ENCODE data around the gene ISM2. TPM values are rescaled to one million over a fixed set of nuclear protein-coding genes. Genes with fewer than 3 reads are reported as not detected.
A peak's percentile ranks its signal among the peaks of the same experiment; 100 is the strongest.

Gene ISM2
- total and polyA plus RNA-seq, 4 donors = 1.8 to 6.1 (median 3.8) TPM

GRCh38 chr14:77509366-77509765, 10.8 kb upstream of the ISM2 start:
- Histone ChIP-seq H3K27ac (ENCODE audit: low read depth, low read length) (no peak overlapping the region), H3K27me3 (ENCODE audit: control insufficient read depth, insufficient read depth, low read length) (no peaks in the 10 kb centered on the region), H3K4me3 (ENCODE audit: low read depth, low read length) (no peak overlapping the region), H3K4me1 (ENCODE audit: control insufficient read depth, insufficient read depth, low read length) (no peaks in the 10 kb centered on the region), H3K36me3 (ENCODE audit: control insufficient read depth, insufficient read depth, low read length) (peaks cover 3% of the 10 kb centered on the region), H3K9me3 (ENCODE audit: control insufficient read depth, insufficient read depth, low read length) (no peaks in the 10 kb centered on the region)
- no peak for DNase-seq (ENCODE audit: low read depth in 4 of 6, low spot score in 6 of 6)
- no CpG with 5 or more reads among the region's 4 CpGs for WGBS (ENCODE audit: insufficient coverage)

GRCh38 chr14:77508876-77509275, 10.3 kb upstream of the ISM2 start:
- Histone ChIP-seq H3K9me3 (ENCODE audit: control insufficient read depth, insufficient read depth, low read length) (no peaks in the 10 kb centered on the region), H3K27ac (ENCODE audit: low read depth, low read length) (no peak overlapping the region), H3K4me1 (ENCODE audit: control insufficient read depth, insufficient read depth, low read length) (no peaks in the 10 kb centered on the region), H3K36me3 (ENCODE audit: control insufficient read depth, insufficient read depth, low read length) (peaks cover 3% of the 10 kb centered on the region), H3K4me3 (ENCODE audit: low read depth, low read length) (no peak overlapping the region), H3K27me3 (ENCODE audit: control insufficient read depth, insufficient read depth, low read length) (no peaks in the 10 kb centered on the region)
- 100% methylated on average over 1 of the region's 3 CpGs for WGBS (ENCODE audit: insufficient coverage)
- DNase-seq (ENCODE audit: low read depth in 4 of 6, low spot score in 6 of 6) = no peak

GRCh38 chr14:77508249-77508648, 9.6 kb upstream of the ISM2 start:
- DNase-seq (ENCODE audit: low read depth in 4 of 6, low spot score in 6 of 6) = no peak
- Histone ChIP-seq H3K36me3 (ENCODE audit: control insufficient read depth, insufficient read depth, low read length) (peaks cover 3% of the 10 kb centered on the region), H3K9me3 (ENCODE audit: control insufficient read depth, insufficient read depth, low read length) (no peaks in the 10 kb centered on the region), H3K27me3 (ENCODE audit: control insufficient read depth, insufficient read depth, low read length) (no peaks in the 10 kb centered on the region), H3K27ac (ENCODE audit: low read depth, low read length) (no peak overlapping the region), H3K4me1 (ENCODE audit: control insufficient read depth, insufficient read depth, low read length) (no peaks in the 10 kb centered on the region), H3K4me3 (ENCODE audit: low read depth, low read length) (no peak overlapping the region)
- WGBS (ENCODE audit: insufficient coverage) = no CpG with 5 or more reads among the region's 4 CpGs

- Histone ChIP-seq H3K36me3 (ENCODE audit: control insufficient read depth, insufficient read depth, low read length) (peaks cover 3% of the 10 kb centered on the region), H3K4me1 (ENCODE audit: control insufficient read depth, insufficient read depth, low read length) (no peaks in the 10 kb centered on the region), H3K9me3 (ENCODE audit: control insufficient read depth, insufficient read depth, low read length) (no peaks in the 10 kb centered on the region), H3K27ac (ENCODE audit: low read depth, low read length) (no peak overlapping the region), H3K4me3 (ENCODE audit: low read depth, low read length) (no peak overlapping the region), H3K27me3 (ENCODE audit: control insufficient read depth, insufficient read depth, low read length) (no peaks in the 10 kb centered on the region)
- 96% methylated on average over 3 of the region's 3 CpGs for WGBS (ENCODE audit: insufficient coverage)
- no peak for DNase-seq (ENCODE audit: low read depth in 4 of 6, low spot score in 6 of 6)
These were observed 9.1 kb upstream of the ISM2 start for GRCh38 chr14:77507762-77508161.

- Histone ChIP-seq H3K9me3 (ENCODE audit: control insufficient read depth, insufficient read depth, low read length) (no peaks in the 10 kb centered on the region), H3K27me3 (ENCODE audit: control insufficient read depth, insufficient read depth, low read length) (peaks cover 4% of the 10 kb centered on the region), H3K27ac (ENCODE audit: low read depth, low read length) (no peak overlapping the region), H3K36me3 (ENCODE audit: control insufficient read depth, insufficient read depth, low read length) (peaks cover 3% of the 10 kb centered on the region), H3K4me3 (ENCODE audit: low read depth, low read length) (no peak overlapping the region), H3K4me1 (ENCODE audit: control insufficient read depth, insufficient read depth, low read length) (no peaks in the 10 kb centered on the region)
- WGBS (ENCODE audit: insufficient coverage) = no CpG with 5 or more reads among the region's 4 CpGs
- DNase-seq (ENCODE audit: low read depth in 4 of 6, low spot score in 6 of 6) = no peak
These were observed 6.4 kb upstream of the ISM2 start for GRCh38 chr14:77505031-77505430.

- no CpG with 5 or more reads among the region's 5 CpGs for WGBS (ENCODE audit: insufficient coverage)
- H3K27ac ChIP-seq (ENCODE audit: low read depth, low read length) = no peak overlapping the region
These were observed 4.5 kb upstream of the ISM2 start for GRCh38 chr14:77503138-77503537.

GRCh38 chr14:77502109-77502782, 3.6 kb upstream of the ISM2 start:
- peaks cover 22% of the 10 kb centered on the region for H3K27me3 ChIP-seq (ENCODE audit: control insufficient read depth, insufficient read depth, low read length)
- no peak for DNase-seq (ENCODE audit: low read depth in 4 of 6, low spot score in 6 of 6)
- H3K27ac ChIP-seq (ENCODE audit: low read depth, low read length) = no peak overlapping the region
- no peaks in the 10 kb centered on the region for H3K9me3 ChIP-seq (ENCODE audit: control insufficient read depth, insufficient read depth, low read length)
- WGBS (ENCODE audit: insufficient coverage) = 93% methylated on average over 5 of the region's 11 CpGs
- peaks cover 16% of the 10 kb centered on the region for H3K4me1 ChIP-seq (ENCODE audit: control insufficient read depth, insufficient read depth, low read length)
- no peak overlapping the region for H3K4me3 ChIP-seq (ENCODE audit: low read depth, low read length)
- no peaks in the 10 kb centered on the region for H3K36me3 ChIP-seq (ENCODE audit: control insufficient read depth, insufficient read depth, low read length)

More at GRCh38 chr14:77503138-77503537, 4.5 kb upstream of the ISM2 start:
- H3K9me3 ChIP-seq (ENCODE audit: control insufficient read depth, insufficient read depth, low read length) = no peaks in the 10 kb centered on the region
- no peak overlapping the region for H3K4me3 ChIP-seq (ENCODE audit: low read depth, low read length)
- DNase-seq (ENCODE audit: low read depth in 4 of 6, low spot score in 6 of 6) = no peak
- peaks cover 3% of the 10 kb centered on the region for H3K36me3 ChIP-seq (ENCODE audit: control insufficient read depth, insufficient read depth, low read length)
- H3K4me1 ChIP-seq (ENCODE audit: control insufficient read depth, insufficient read depth, low read length) = peaks cover 12% of the 10 kb centered on the region
- peaks cover 17% of the 10 kb centered on the region for H3K27me3 ChIP-seq (ENCODE audit: control insufficient read depth, insufficient read depth, low read length)

GRCh38 chr14:77498984-77499527, 440 bp upstream of the ISM2 start:
- H3K9me3 ChIP-seq (ENCODE audit: control insufficient read depth, insufficient read depth, low read length) = no peaks in the 10 kb centered on the region
- WGBS (ENCODE audit: insufficient coverage) = 4% methylated on average over 49 of the region's 53 CpGs
- DNase-seq (ENCODE audit: low read depth in 4 of 6, low spot score in 6 of 6) = peak in 1 of 6 donors; percentile 19
- H3K27ac ChIP-seq (ENCODE audit: low read depth, low read length) = no peak overlapping the region
- no peaks in the 10 kb centered on the region for H3K36me3 ChIP-seq (ENCODE audit: control insufficient read depth, insufficient read depth, low read length)
- H3K4me1 ChIP-seq (ENCODE audit: control insufficient read depth, insufficient read depth, low read length) = peaks cover 16% of the 10 kb centered on the region
- peak overlapping the region; percentile 26 for H3K4me3 ChIP-seq (ENCODE audit: low read depth, low read length)
- H3K27me3 ChIP-seq (ENCODE audit: control insufficient read depth, insufficient read depth, low read length) = peaks cover 22% of the 10 kb centered on the region

- no peak overlapping the region for H3K27ac ChIP-seq (ENCODE audit: low read depth, low read length)
- H3K9me3 ChIP-seq (ENCODE audit: control insufficient read depth, insufficient read depth, low read length) = no peaks in the 10 kb centered on the region
- H3K4me1 ChIP-seq (ENCODE audit: control insufficient read depth, insufficient read depth, low read length) = peaks cover 16% of the 10 kb centered on the region
- no peak overlapping the region for H3K4me3 ChIP-seq (ENCODE audit: low read depth, low read length)
- H3K27me3 ChIP-seq (ENCODE audit: control insufficient read depth, insufficient read depth, low read length) = peaks cover 21% of the 10 kb centered on the region
- H3K36me3 ChIP-seq (ENCODE audit: control insufficient read depth, insufficient read depth, low read length) = no peaks in the 10 kb centered on the region
- WGBS (ENCODE audit: insufficient coverage) = no CpG with 5 or more reads among the region's 7 CpGs
- peak in 2 of 6 donors; percentile 30 to 88 for DNase-seq (ENCODE audit: low read depth in 4 of 6, low spot score in 6 of 6)
These were observed 3.3 kb downstream of the ISM2 start for GRCh38 chr14:77495334-77495733.

GRCh38 chr14:77491056-77491455, 7.6 kb downstream of the ISM2 start:
- Histone ChIP-seq H3K4me1 (ENCODE audit: control insufficient read depth, insufficient read depth, low read length) (no peaks in the 10 kb centered on the region), H3K27me3 (ENCODE audit: control insufficient read depth, insufficient read depth, low read length) (no peaks in the 10 kb centered on the region), H3K4me3 (ENCODE audit: low read depth, low read length) (no peak overlapping the region), H3K9me3 (ENCODE audit: control insufficient read depth, insufficient read depth, low read length) (no peaks in the 10 kb centered on the region), H3K36me3 (ENCODE audit: control insufficient read depth, insufficient read depth, low read length) (no peaks in the 10 kb centered on the region), H3K27ac (ENCODE audit: low read depth, low read length) (no peak overlapping the region)
- 68% methylated on average over 3 of the region's 5 CpGs for WGBS (ENCODE audit: insufficient coverage)
- no peak for DNase-seq (ENCODE audit: low read depth in 4 of 6, low spot score in 6 of 6)

Measured in spinal cord (tissue), 10 donors.